Hematopoietic multipotent progenitor cell treated with erythropoietin and hydrocortisone succinate and interleukin-3 and kit ligand, for 6 days (in vitro differentiated cells): ENCODE measurements around the gene TBX15.

Experiments used
- DNase-seq: peaks from one replicate; pipeline ENCODE4 v3.0.0-alpha.2; 2015

TBX15 gene

GRCh38 chr1:118988186-118989005 is at the start of gene TBX15:
Gene TBX15 (minus strand): TSS chr1:118988343. CDS start chr1:118987795, 548 bp downstream.
- no peak for DNase-seq

- no peak for DNase-seq
These were observed 46.2 kb upstream of the TBX15 start for GRCh38 chr1:119034359-119034758.

- DNase-seq = no peak
These were observed 44.8 kb upstream of the TBX15 start for GRCh38 chr1:119032986-119033385.

- DNase-seq = no peak
These were observed 39.6 kb upstream of the TBX15 start for GRCh38 chr1:119027759-119028158.

- no peak for DNase-seq
These were observed 38.8 kb upstream of the TBX15 start for GRCh38 chr1:119026956-119027355.

GRCh38 chr1:119015547-119015946 is 27.4 kb upstream of the TBX15 start:
- DNase-seq = no peak

- DNase-seq = no peak
These were observed 24.2 kb upstream of the TBX15 start for GRCh38 chr1:119012383-119012782.

GRCh38 chr1:119011706-119012105 is 23.6 kb upstream of the TBX15 start:
- DNase-seq = no peak

GRCh38 chr1:119011116-119011515 is 23.0 kb upstream of the TBX15 start:
- no peak for DNase-seq

GRCh38 chr1:119010201-119010600 is 22.1 kb upstream of the TBX15 start:
- DNase-seq = no peak

GRCh38 chr1:119009312-119009655 is 21.1 kb upstream of the TBX15 start:
- DNase-seq = no peak

- peak; percentile 78 for DNase-seq
These were observed 20.6 kb upstream of the TBX15 start for GRCh38 chr1:119008483-119009311.

GRCh38 chr1:119007670-119008482 is 19.7 kb upstream of the TBX15 start:
- DNase-seq = no peak

GRCh38 chr1:119007339-119007669 is 19.2 kb upstream of the TBX15 start:
- no peak for DNase-seq

GRCh38 chr1:119006406-119007279 is 18.5 kb upstream of the TBX15 start:
- no peak for DNase-seq

- no peak for DNase-seq
These were observed 17.7 kb upstream of the TBX15 start for GRCh38 chr1:119005724-119006405.

GRCh38 chr1:119004781-119005180 is 16.6 kb upstream of the TBX15 start:
- DNase-seq = no peak

GRCh38 chr1:119004129-119004527 is 16.0 kb upstream of the TBX15 start:
- no peak for DNase-seq

- no peak for DNase-seq
These were observed 15.4 kb upstream of the TBX15 start for GRCh38 chr1:119003413-119004128.

GRCh38 chr1:119002028-119002686 is 14.0 kb upstream of the TBX15 start:
- peak; percentile 43 for DNase-seq
